Measurements from ENCODE around the gene PLEKHS1.
"Not testable (repeated sequence)": the region's sequence is repeated elsewhere in the genome, so short reads cannot be mapped to it uniquely, and the experiment has no call there.

Gene PLEKHS1

DNA sequence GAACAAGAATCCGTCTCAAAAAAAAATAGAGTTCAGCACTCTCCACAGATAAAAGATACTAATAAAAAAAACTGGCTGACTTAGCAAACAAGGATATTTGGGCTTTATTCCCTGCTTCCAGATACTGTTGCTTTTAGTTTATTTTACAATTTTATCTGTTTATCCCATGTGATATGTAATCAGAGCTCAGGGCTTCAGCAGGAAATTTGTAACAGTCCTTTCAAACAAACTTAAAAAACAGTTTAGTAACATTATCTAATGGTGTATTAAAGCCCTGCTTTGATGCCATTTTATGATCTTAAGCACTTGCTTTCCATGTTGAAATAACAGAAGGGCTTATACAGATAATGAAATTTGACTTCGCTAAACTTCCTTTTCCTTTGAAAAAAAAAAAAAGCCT, 74.3 kb downstream of the PLEKHS1 start:
- no peak for ATAC-seq
- TF ChIP-seq, protein P1, sequence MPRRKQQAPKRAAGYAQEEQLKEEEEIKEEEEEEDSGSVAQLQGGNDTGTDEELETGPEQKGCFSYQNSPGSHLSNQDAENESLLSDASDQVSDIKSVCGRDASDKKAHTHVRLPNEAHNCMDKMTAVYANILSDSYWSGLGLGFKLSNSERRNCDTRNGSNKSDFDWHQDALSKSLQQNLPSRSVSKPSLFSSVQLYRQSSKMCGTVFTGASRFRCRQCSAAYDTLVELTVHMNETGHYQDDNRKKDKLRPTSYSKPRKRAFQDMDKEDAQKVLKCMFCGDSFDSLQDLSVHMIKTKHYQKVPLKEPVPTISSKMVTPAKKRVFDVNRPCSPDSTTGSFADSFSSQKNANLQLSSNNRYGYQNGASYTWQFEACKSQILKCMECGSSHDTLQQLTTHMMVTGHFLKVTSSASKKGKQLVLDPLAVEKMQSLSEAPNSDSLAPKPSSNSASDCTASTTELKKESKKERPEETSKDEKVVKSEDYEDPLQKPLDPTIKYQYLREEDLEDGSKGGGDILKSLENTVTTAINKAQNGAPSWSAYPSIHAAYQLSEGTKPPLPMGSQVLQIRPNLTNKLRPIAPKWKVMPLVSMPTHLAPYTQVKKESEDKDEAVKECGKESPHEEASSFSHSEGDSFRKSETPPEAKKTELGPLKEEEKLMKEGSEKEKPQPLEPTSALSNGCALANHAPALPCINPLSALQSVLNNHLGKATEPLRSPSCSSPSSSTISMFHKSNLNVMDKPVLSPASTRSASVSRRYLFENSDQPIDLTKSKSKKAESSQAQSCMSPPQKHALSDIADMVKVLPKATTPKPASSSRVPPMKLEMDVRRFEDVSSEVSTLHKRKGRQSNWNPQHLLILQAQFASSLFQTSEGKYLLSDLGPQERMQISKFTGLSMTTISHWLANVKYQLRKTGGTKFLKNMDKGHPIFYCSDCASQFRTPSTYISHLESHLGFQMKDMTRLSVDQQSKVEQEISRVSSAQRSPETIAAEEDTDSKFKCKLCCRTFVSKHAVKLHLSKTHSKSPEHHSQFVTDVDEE (CRISPR knock-in tag; IDR thresholded peaks at IDR 0.05), result no peak
- TF ChIP-seq ISL1 (CRISPR knock-in tag; IDR thresholded peaks at IDR 0.05), result no peak
- TF ChIP-seq, protein P2, sequence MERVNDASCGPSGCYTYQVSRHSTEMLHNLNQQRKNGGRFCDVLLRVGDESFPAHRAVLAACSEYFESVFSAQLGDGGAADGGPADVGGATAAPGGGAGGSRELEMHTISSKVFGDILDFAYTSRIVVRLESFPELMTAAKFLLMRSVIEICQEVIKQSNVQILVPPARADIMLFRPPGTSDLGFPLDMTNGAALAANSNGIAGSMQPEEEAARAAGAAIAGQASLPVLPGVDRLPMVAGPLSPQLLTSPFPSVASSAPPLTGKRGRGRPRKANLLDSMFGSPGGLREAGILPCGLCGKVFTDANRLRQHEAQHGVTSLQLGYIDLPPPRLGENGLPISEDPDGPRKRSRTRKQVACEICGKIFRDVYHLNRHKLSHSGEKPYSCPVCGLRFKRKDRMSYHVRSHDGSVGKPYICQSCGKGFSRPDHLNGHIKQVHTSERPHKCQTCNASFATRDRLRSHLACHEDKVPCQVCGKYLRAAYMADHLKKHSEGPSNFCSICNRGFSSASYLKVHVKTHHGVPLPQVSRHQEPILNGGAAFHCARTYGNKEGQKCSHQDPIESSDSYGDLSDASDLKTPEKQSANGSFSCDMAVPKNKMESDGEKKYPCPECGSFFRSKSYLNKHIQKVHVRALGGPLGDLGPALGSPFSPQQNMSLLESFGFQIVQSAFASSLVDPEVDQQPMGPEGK (CRISPR knock-in tag; IDR thresholded peaks at IDR 0.05; ENCODE audit: borderline replicate concordance), result no peak
- no peak for TF ChIP-seq RARB (CRISPR knock-in tag; IDR thresholded peaks at IDR 0.05)
- no peak for TF ChIP-seq PPARA (CRISPR knock-in tag; IDR thresholded peaks at IDR 0.05; ENCODE audit: borderline replicate concordance)
- TF ChIP-seq, protein P3, sequence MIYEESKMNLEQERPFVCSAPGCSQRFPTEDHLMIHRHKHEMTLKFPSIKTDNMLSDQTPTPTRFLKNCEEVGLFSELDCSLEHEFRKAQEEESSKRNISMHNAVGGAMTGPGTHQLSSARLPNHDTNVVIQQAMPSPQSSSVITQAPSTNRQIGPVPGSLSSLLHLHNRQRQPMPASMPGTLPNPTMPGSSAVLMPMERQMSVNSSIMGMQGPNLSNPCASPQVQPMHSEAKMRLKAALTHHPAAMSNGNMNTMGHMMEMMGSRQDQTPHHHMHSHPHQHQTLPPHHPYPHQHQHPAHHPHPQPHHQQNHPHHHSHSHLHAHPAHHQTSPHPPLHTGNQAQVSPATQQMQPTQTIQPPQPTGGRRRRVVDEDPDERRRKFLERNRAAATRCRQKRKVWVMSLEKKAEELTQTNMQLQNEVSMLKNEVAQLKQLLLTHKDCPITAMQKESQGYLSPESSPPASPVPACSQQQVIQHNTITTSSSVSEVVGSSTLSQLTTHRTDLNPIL (CRISPR knock-in tag; IDR thresholded peaks at IDR 0.05; ENCODE audit: low read depth), result no peak
- no peak for TF ChIP-seq CSDC2 (CRISPR knock-in tag; IDR thresholded peaks at IDR 0.05)

DNA sequence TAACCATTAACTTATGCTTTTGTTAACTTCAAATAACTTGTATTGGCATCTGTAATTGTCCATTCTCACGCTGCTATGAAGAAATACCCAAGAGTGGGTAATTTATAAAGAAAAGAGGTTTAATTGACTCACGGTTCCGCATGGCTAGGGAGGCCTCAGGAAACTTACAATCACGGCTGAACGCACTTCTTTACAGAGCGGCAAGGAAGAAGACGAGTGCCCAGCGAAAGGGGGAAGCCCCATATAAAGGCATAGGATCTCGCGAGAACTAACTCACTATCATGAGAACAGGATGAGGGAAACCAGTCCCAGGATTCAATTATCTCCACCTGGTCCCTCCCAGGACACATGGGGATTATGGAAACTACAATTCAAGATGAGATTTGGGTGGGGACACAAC, 77.1 kb downstream of the PLEKHS1 start:
- ATAC-seq, result not testable (repeated sequence)
